IMR-90 (cell line): Measurements from ENCODE around the gene EFHC2.

Experiments
- BHLHE40 ChIP-seq: fragments of 150-350 bp; IDR thresholded peaks from 2 replicates; pipeline ENCODE4 v1.6.1; 2016; ENCODE audit warnings: mild to moderate bottlenecking, low read depth, low read length
- CEBPB ChIP-seq: IDR thresholded peaks from 2 replicates; pipeline ENCODE4 v1.6.1; 2012; ENCODE audit warnings: low read depth, low read length, improper control_type of control experiment
- CTCF ChIP-seq: conservative IDR thresholded peaks from 2 replicates; pipeline ENCODE4 v1.5.1; 2012; ENCODE audit warnings: mild to moderate bottlenecking, low read depth, low read length, improper control_type of control experiment
- FOS ChIP-seq: fragments of 150-350 bp; IDR thresholded peaks from 2 replicates; pipeline ENCODE4 v1.6.1; 2016; ENCODE audit warnings: low read depth, low read length
- MAFK ChIP-seq: IDR thresholded peaks from 2 replicates; pipeline ENCODE4 v1.6.1; 2012; ENCODE audit warnings: low read depth, low read length, improper control_type of control experiment
- MXI1 ChIP-seq: IDR thresholded peaks from 2 replicates; pipeline ENCODE4 v1.6.1; 2012; ENCODE audit warnings: low read depth, mild to moderate bottlenecking, low read length, moderate library complexity, borderline replicate concordance
- NFE2L2 ChIP-seq: fragments of 150-350 bp; IDR thresholded peaks from 2 replicates; pipeline ENCODE4 v1.6.1; 2016; ENCODE audit warnings: low read depth, mild to moderate bottlenecking, low read length
- POLR2A ChIP-seq: IDR thresholded peaks from 2 replicates; pipeline ENCODE4 v1.6.1; 2012; ENCODE audit warnings: mild to moderate bottlenecking, low read depth, low read length
- RAD21 ChIP-seq: IDR thresholded peaks from 2 replicates; pipeline ENCODE4 v1.6.1; 2012; ENCODE audit warnings: low read length, improper control_type of control experiment
- RCOR1 ChIP-seq: IDR thresholded peaks from 2 replicates; pipeline ENCODE4 v1.6.1; 2012; ENCODE audit warnings: mild to moderate bottlenecking, low read length, improper control_type of control experiment; ENCODE audit not compliant: insufficient replicate concordance
- RFX5 ChIP-seq: IDR thresholded peaks from 2 replicates; pipeline ENCODE4 v1.8.0; 2012; ENCODE audit warnings: low read depth, mild to moderate bottlenecking, low read length, moderate library complexity
- SMC3 ChIP-seq: fragments of 150-350 bp; IDR thresholded peaks from 2 replicates; pipeline ENCODE4 v1.6.1; 2016; ENCODE audit warnings: low read depth, mild to moderate bottlenecking, antibody characterized with exemption, low read length, moderate library complexity
- TF ChIP-seq, protein P1 (sequence below): fragments of 150-350 bp; IDR thresholded peaks from 2 replicates; pipeline ENCODE4 v1.6.1; 2017; ENCODE audit warnings: mild to moderate bottlenecking, antibody characterized with exemption, low read length, low read depth

DNA sequence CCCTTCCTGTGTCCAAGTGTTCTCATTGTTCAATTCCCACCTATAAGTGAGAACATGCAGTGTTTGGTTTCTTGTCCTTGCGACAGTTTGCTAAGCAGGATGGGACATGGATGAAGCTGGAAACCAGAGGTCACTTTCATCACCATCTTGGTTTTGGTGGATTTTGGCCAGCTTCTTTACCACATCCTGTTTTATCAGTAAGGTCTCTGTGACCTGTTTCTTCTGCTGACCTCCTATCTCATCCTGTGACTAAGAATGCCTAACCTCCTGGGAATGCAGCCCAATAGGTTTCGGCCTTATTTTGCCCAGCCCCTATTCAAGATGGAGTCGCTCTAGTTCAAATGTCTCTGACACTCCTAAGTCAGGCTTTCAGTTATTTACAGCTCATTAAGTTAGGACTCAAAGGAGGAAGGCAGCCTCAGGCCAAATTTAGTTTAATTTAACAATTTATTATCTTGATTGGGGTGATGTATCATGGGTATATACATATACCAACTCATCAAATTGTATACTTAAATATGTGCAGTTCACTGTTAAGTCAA is 200.3 kb downstream of the EFHC2 start:
- TF ChIP-seq CTCF (no peak), POLR2A (no peak), RFX5 (no peak), MXI1 (no peak), FOS (no peak), RCOR1 (no peak), CEBPB (no peak), MAFK (no peak), BHLHE40 (no peak), SMC3 (no peak), RAD21 (no peak), NFE2L2 (no peak)
- TF ChIP-seq, protein P1, sequence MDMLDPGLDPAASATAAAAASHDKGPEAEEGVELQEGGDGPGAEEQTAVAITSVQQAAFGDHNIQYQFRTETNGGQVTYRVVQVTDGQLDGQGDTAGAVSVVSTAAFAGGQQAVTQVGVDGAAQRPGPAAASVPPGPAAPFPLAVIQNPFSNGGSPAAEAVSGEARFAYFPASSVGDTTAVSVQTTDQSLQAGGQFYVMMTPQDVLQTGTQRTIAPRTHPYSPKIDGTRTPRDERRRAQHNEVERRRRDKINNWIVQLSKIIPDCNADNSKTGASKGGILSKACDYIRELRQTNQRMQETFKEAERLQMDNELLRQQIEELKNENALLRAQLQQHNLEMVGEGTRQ = no peak
